HEK293T (cell line): ENCODE measurements around the gene ATP2C1.
"Not testable (repeated sequence)": the region's sequence is repeated elsewhere in the genome, so short reads cannot be mapped to it uniquely, and the experiment has no call there.

Experiments used
- CTCF ChIA-PET: fragments of 350-600 bp; formaldehyde crosslinking; extraction: SDS; loops from one replicate; lab custom pipeline; 2021; ENCODE audit warnings: antibody characterized with exemption, inconsistent platforms; lab: Yijun Ruan, JAX
- POLR2A ChIA-PET: fragments of 350-600 bp; formaldehyde crosslinking; extraction: SDS; loops from one replicate; lab custom pipeline; 2020; ENCODE audit warnings: antibody characterized with exemption, inconsistent platforms; lab: Yijun Ruan, JAX
- DNase-seq: peaks from one replicate; pipeline ENCODE4 v3.0.0; 2012; ENCODE audit warnings: mixed read lengths; ENCODE audit errors: extremely low spot score
- ARNT ChIP-seq: fragments of 450-650 bp; IDR thresholded peaks from 2 replicates; pipeline ENCODE4 v1.6.1; 2017; ENCODE audit warnings: mild to moderate bottlenecking
- BHLHE40 ChIP-seq: fragments of 450-650 bp; IDR thresholded peaks from 2 replicates; pipeline ENCODE4 v1.6.1; 2016; ENCODE audit warnings: mild to moderate bottlenecking, moderate library complexity, borderline replicate concordance
- CTBP1 ChIP-seq: fragments of 450-650 bp; IDR thresholded peaks from 2 replicates; pipeline ENCODE4 v1.6.1; 2016; ENCODE audit warnings: borderline replicate concordance
- ELF4 ChIP-seq: fragments of 450-650 bp; IDR thresholded peaks from 2 replicates; pipeline ENCODE4 v1.6.1; 2017; ENCODE audit warnings: antibody characterized with exemption
- FOXA1 ChIP-seq: fragments of 450-650 bp; IDR thresholded peaks from 2 replicates; pipeline ENCODE4 v1.6.1; 2016; ENCODE audit warnings: mild to moderate bottlenecking
- FOXK2 ChIP-seq: fragments of 450-650 bp; IDR thresholded peaks from 2 replicates; pipeline ENCODE4 v1.6.1; 2016; ENCODE audit warnings: mild to moderate bottlenecking
- FOXM1 ChIP-seq: fragments of 450-650 bp; IDR thresholded peaks from 2 replicates; pipeline ENCODE4 v1.6.1; 2017; ENCODE audit warnings: mild to moderate bottlenecking, borderline replicate concordance
- HDGF ChIP-seq: fragments of 450-650 bp; IDR thresholded peaks from 2 replicates; pipeline ENCODE4 v1.6.1; 2017; ENCODE audit warnings: antibody characterized with exemption, borderline replicate concordance
- L3MBTL2 ChIP-seq: fragments of 450-650 bp; conservative IDR thresholded peaks from 2 replicates; pipeline ENCODE4 v1.6.1; 2016; ENCODE audit warnings: mild to moderate bottlenecking
- LEF1 ChIP-seq: fragments of 450-650 bp; IDR thresholded peaks from 2 replicates; pipeline ENCODE4 v1.6.1; 2017; ENCODE audit warnings: mild to moderate bottlenecking, borderline replicate concordance
- NFRKB ChIP-seq: fragments of 450-650 bp; IDR thresholded peaks from 2 replicates; pipeline ENCODE4 v1.6.1; 2016; ENCODE audit warnings: mild to moderate bottlenecking, moderate library complexity
- PKNOX1 ChIP-seq: fragments of 450-650 bp; IDR thresholded peaks from 2 replicates; pipeline ENCODE4 v1.6.1; 2016
- SP1 ChIP-seq: fragments of 450-650 bp; IDR thresholded peaks from 2 replicates; pipeline ENCODE4 v1.6.1; 2017
- SUZ12 ChIP-seq: fragments of 450-650 bp; IDR thresholded peaks from 2 replicates; pipeline ENCODE4 v1.6.1; 2016; ENCODE audit warnings: mild to moderate bottlenecking
- TARDBP ChIP-seq: fragments of 450-650 bp; IDR thresholded peaks from 2 replicates; pipeline ENCODE4 v1.6.1; 2016
- ZNF384 ChIP-seq: fragments of 450-650 bp; IDR thresholded peaks from 2 replicates; pipeline ENCODE4 v1.6.1; 2016

The ATP2C1 gene

DNA sequence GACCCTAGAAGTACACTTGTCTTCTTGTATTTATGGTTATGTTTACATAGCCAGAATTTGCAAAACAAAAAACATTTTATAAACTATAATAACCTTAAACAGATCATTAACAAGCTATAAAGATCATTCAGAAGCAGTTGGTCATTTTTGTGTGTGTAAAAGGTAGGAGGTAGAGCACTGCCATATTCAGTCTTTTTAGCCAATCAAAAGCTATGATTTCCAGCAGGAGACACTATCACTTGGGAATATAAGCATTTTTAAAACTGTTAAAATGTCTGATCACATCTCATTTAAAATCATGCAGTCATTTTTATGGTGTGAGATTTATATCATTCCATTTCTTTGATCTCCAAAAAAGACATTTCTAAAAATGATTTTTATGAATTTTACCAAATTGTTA lies 42.6 kb upstream of the ATP2C1 start:
- ChIA-PET POLR2A (interaction anchor here (0.6 to 1.0 kb wide), 2 partner anchors 26 to 43 kb away, joined by 3 read pairs; partner anchors contain the start of gene ATP2C1), CTCF (no interaction called here)
- no peak for TF ChIP-seq SUZ12
- no peak for TF ChIP-seq L3MBTL2
- TF ChIP-seq ZNF384 = no peak
- TF ChIP-seq LEF1 = no peak
- TF ChIP-seq HDGF = no peak
- no peak for TF ChIP-seq BHLHE40
- TF ChIP-seq FOXM1 = no peak
- TF ChIP-seq PKNOX1 = no peak
- no peak for TF ChIP-seq NFRKB
- DNase-seq = no peak

DNA sequence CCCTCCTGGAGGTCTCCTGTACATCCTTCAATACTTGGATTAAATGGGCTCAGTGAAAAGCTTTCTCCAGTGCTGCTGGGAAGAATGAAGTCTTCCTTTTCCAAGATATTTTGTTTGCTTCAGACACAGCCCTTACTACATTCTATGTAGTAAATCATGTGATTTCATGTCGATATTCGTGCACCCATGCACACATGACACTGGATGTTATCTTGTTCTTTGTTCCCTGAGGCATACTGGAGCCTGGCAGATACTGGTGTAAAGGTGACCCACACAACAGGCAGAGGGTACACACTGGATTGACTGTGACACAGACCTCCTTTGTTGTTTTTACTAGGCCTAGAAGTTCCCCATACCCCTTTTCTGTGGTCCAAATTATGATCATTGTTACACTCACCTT lies 40.3 kb upstream of the ATP2C1 start:
- TF ChIP-seq L3MBTL2 (no peak), PKNOX1 (no peak), SP1 (no peak), ELF4 (no peak), FOXM1 (no peak), TARDBP (no peak), NFRKB (no peak), HDGF (no peak), ARNT (no peak), FOXK2 (no peak), SUZ12 (no peak), FOXA1 (no peak), LEF1 (no peak), BHLHE40 (no peak), ZNF384 (no peak), CTBP1 (no peak)
- DNase-seq = no peak
- ChIA-PET POLR2A (no interaction called here), CTCF (no interaction called here)

GRCh38 chr3:130854208-130854864 lies 39.5 kb upstream of the ATP2C1 start:
- POLR2A ChIA-PET = no interaction called here
- CTCF ChIA-PET = no interaction called here
- no peak for DNase-seq
- TF ChIP-seq NFRKB = no peak
- TF ChIP-seq LEF1 = no peak
- TF ChIP-seq TARDBP = no peak
- TF ChIP-seq FOXA1 = no peak
- no peak for TF ChIP-seq ZNF384
- no peak for TF ChIP-seq L3MBTL2
- no peak for TF ChIP-seq CTBP1
- no peak for TF ChIP-seq PKNOX1
- no peak for TF ChIP-seq BHLHE40
- no peak for TF ChIP-seq FOXK2

DNA sequence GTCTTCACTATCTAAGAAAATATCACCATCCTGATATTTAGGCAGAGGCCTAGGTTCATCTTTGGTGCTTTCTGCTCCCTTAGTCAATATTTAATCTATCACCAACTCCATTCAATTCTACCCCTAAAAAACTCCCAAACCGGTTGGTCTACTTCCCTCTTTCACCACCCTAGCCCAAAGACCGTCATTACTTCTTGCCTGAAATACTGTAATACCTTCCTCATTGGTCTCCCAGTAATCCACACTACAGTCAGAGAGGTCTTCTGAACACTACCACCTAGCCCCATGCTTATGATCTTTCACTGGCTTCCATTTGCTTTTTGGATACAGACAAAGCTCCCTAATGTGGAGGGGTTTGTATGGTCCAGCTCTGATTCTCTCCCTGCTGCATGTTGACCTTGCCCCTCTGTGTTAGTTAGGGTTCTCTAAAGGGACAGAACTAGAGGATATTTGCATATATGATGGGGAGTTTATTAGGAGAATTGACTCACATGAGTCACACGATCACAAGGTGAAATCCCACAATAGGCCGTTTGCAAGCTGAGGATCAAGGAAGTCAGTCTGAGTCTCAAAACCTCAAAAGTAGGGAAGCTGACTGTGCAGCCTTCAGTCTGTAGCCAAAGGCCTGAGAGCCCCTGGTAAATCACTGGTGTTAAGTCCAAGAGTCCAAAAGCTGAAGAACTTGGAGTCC lies 36.4 kb upstream of the ATP2C1 start:
- ChIA-PET POLR2A (interaction anchor here (1.9 kb wide), 1 partner anchor 36 kb away, joined by 4 read pairs; the partner anchor contains the start of gene ATP2C1), CTCF (no interaction called here)
- no peak for DNase-seq
- TF ChIP-seq LEF1 (no peak), ZNF384 (no peak), FOXA1 (no peak), SUZ12 (no peak), NFRKB (no peak), HDGF (no peak), FOXM1 (no peak), L3MBTL2 (no peak), BHLHE40 (no peak), CTBP1 (no peak), FOXK2 (no peak), TARDBP (no peak), ELF4 (no peak), ARNT (no peak), PKNOX1 (no peak), SP1 (no peak)

- CTCF ChIA-PET, POLR2A ChIA-PET, DNase-seq: not testable (repeated sequence)
These were observed 31.8 kb upstream of the ATP2C1 start for GRCh38 chr3:130862130-130862529.

- ChIA-PET CTCF (no interaction called here), POLR2A (no interaction called here)
- TF ChIP-seq NFRKB (no peak), SUZ12 (no peak), ZNF384 (no peak), TARDBP (no peak), FOXM1 (no peak), ARNT (no peak), FOXK2 (no peak), CTBP1 (no peak), FOXA1 (no peak), LEF1 (no peak), ELF4 (no peak), SP1 (no peak), BHLHE40 (no peak), PKNOX1 (no peak)
- no peak for DNase-seq
These were observed 28.4 kb upstream of the ATP2C1 start for GRCh38 chr3:130865489-130865888.
